HEK293 (cell line): Measurements from ENCODE around the gene CXCL1.

Experiments used
- HOXC10 ChIP-seq: sonication (generic); formaldehyde crosslinking; IDR thresholded peaks from 2 replicates; pipeline ENCODE4 v1.8.1; 2023; ENCODE audit warnings: mild to moderate bottlenecking, missing genetic modification reagents
- SP7 ChIP-seq: fragments of 450-650 bp; formaldehyde crosslinking; IDR thresholded peaks from 2 replicates; pipeline ENCODE4 v1.5.1; 2016; ENCODE audit warnings: missing biosample characterization, missing genetic modification characterization
- ZNF121 ChIP-seq: fragments of 450-650 bp; formaldehyde crosslinking; IDR thresholded peaks from 2 replicates; pipeline ENCODE4 v1.5.1; 2016; ENCODE audit warnings: missing biosample characterization, missing genetic modification characterization
- ZNF223 ChIP-seq: fragments of 450-650 bp; formaldehyde crosslinking; IDR thresholded peaks from 2 replicates; pipeline ENCODE4 v1.5.1; 2016; ENCODE audit warnings: missing biosample characterization, missing genetic modification characterization
- ZNF292 ChIP-seq: fragments of 450-650 bp; formaldehyde crosslinking; IDR thresholded peaks from 2 replicates; pipeline ENCODE4 v1.5.1; 2016; ENCODE audit warnings: low read depth, missing biosample characterization, missing genetic modification characterization, borderline replicate concordance
- ZNF335 ChIP-seq: fragments of 450-650 bp; formaldehyde crosslinking; conservative IDR thresholded peaks from 2 replicates; pipeline ENCODE4 v1.5.1; 2016; ENCODE audit warnings: missing biosample characterization, missing genetic modification characterization
- ZSCAN23 ChIP-seq: fragments of 450-650 bp; formaldehyde crosslinking; IDR thresholded peaks from 2 replicates; pipeline ENCODE4 v1.5.1; 2016; ENCODE audit warnings: missing biosample characterization, missing genetic modification characterization
- TF ChIP-seq, protein P1 (sequence below): IDR thresholded peaks from 2 replicates; pipeline ENCODE4 v1.6.1; 2011; ENCODE audit warnings: mild to moderate bottlenecking, low read depth, low read length, borderline replicate concordance
- TF ChIP-seq, protein P2 (sequence below): fragments of 450-650 bp; formaldehyde crosslinking; IDR thresholded peaks from 2 replicates; pipeline ENCODE4 v1.5.1; 2016; ENCODE audit warnings: missing biosample characterization, missing genetic modification characterization
- TF ChIP-seq, protein P3 (sequence below): fragments of 450-650 bp; formaldehyde crosslinking; IDR thresholded peaks from 2 replicates; pipeline ENCODE4 v1.5.1; 2016; ENCODE audit warnings: missing biosample characterization, missing genetic modification characterization

DNA sequence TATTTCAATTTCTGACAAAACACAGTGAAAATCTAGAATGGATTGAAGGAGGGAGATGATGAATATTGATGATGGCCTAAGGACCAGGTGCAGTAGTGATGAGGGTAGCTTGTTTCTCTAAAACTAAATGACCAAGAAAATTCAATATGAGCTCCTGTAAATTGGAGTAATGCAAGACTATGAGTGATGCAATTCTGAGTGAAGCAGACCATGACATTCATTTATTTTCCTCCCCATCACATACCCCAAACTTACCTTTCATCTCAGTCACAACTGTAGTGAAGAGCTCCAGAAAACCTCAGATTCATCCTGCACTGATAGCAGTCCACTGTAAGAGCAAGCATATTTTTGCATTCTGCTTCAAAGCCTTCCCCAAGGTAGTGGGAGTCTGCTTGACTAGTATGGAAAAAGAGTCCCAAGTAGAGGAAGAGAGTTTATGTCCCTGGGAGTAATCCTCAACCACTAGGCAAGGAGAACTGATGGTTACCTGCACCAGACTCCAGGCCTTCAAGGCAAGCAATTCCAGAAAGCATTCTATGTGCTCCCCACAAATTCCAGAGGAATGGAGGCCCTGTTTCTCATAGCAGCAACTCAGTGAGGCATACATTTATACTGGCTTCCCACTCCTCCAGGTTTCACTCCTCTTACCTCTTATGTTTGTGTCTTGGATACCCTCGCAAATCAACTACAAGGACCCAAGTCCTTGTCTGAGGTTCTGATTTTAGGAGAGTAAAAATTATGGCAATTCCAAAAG, 47.2 kb downstream of the CXCL1 start:
- TF ChIP-seq HOXC10 (CRISPR knock-in tag) (no peak), ZNF121 (no peak), ZNF292 (tag by site-specific recombination) (no peak), ZSCAN23 (no peak), ZNF335 (no peak), SP7 (tag by site-specific recombination) (no peak), ZNF223 (tag by site-specific recombination) (no peak)
- TF ChIP-seq, protein P1, sequence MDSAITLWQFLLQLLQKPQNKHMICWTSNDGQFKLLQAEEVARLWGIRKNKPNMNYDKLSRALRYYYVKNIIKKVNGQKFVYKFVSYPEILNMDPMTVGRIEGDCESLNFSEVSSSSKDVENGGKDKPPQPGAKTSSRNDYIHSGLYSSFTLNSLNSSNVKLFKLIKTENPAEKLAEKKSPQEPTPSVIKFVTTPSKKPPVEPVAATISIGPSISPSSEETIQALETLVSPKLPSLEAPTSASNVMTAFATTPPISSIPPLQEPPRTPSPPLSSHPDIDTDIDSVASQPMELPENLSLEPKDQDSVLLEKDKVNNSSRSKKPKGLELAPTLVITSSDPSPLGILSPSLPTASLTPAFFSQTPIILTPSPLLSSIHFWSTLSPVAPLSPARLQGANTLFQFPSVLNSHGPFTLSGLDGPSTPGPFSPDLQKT, result no peak
- TF ChIP-seq, protein P2, sequence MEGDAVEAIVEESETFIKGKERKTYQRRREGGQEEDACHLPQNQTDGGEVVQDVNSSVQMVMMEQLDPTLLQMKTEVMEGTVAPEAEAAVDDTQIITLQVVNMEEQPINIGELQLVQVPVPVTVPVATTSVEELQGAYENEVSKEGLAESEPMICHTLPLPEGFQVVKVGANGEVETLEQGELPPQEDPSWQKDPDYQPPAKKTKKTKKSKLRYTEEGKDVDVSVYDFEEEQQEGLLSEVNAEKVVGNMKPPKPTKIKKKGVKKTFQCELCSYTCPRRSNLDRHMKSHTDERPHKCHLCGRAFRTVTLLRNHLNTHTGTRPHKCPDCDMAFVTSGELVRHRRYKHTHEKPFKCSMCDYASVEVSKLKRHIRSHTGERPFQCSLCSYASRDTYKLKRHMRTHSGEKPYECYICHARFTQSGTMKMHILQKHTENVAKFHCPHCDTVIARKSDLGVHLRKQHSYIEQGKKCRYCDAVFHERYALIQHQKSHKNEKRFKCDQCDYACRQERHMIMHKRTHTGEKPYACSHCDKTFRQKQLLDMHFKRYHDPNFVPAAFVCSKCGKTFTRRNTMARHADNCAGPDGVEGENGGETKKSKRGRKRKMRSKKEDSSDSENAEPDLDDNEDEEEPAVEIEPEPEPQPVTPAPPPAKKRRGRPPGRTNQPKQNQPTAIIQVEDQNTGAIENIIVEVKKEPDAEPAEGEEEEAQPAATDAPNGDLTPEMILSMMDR (tag by site-specific recombination), result no peak
- TF ChIP-seq, protein P3, sequence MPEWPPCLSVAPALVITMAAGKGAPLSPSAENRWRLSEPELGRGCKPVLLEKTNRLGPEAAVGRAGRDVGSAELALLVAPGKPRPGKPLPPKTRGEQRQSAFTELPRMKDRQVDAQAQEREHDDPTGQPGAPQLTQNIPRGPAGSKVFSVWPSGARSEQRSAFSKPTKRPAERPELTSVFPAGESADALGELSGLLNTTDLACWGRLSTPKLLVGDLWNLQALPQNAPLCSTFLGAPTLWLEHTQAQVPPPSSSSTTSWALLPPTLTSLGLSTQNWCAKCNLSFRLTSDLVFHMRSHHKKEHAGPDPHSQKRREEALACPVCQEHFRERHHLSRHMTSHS (tag by site-specific recombination), result no peak
